K562 (cell line): ENCODE measurements around the gene MYLK2. TPM values are rescaled to one million over a fixed set of nuclear protein-coding genes. Genes with fewer than 3 reads are reported as not detected.

Experiments used
- EHMT2 ChIP-seq: fragments of 450-650 bp; IDR thresholded peaks from 2 replicates; pipeline ENCODE4 v1.6.1; 2018; ENCODE audit warnings: antibody characterized with exemption
- HEY1 ChIP-seq: fragments of 250-450 bp; sonication (Bioruptor Pico); IDR thresholded peaks from 2 replicates; pipeline ENCODE4 v1.5.0; 2020; ENCODE audit warnings: mild to moderate bottlenecking, moderate library complexity, borderline replicate concordance
- HMGN3 ChIP-seq: IDR thresholded peaks from 2 replicates; pipeline ENCODE4 v1.6.1; 2011; ENCODE audit warnings: borderline replicate concordance, low read depth, mild to moderate bottlenecking, mixed read lengths, low read length; ENCODE audit not compliant: insufficient read length; ENCODE audit errors: extremely low read depth
- IRF2 ChIP-seq: sonication (generic); formaldehyde crosslinking; IDR thresholded peaks from 2 replicates; pipeline ENCODE4 v1.8.1; 2022; ENCODE audit warnings: mild to moderate bottlenecking, missing genetic modification reagents
- POLR2B ChIP-seq: fragments of 450-650 bp; IDR thresholded peaks from 2 replicates; pipeline ENCODE4 v1.6.1; 2018; ENCODE audit warnings: low read depth; ENCODE audit not compliant: partially characterized antibody
- POLR3A ChIP-seq: IDR thresholded peaks from 2 replicates; pipeline ENCODE4 v1.6.1; 2011; ENCODE audit warnings: borderline replicate concordance, mild to moderate bottlenecking, moderate library complexity; ENCODE audit not compliant: insufficient read length, insufficient read depth; ENCODE audit errors: extremely low read depth
- SREBF1 ChIP-seq: fragments of 150-350 bp; IDR thresholded peaks from 2 replicates; pipeline ENCODE4 v1.6.1; 2014; ENCODE audit warnings: antibody characterized with exemption, low read depth, low read length, borderline replicate concordance
- TCFL5 ChIP-seq: fragments of 250-450 bp; sonication (Bioruptor Pico); conservative IDR thresholded peaks from 2 replicates; pipeline ENCODE4 v1.6.1; 2021; ENCODE audit warnings: mild to moderate bottlenecking, moderate library complexity, matching md5 sums
- TOE1 ChIP-seq, 2 experiments: fragments of 450-650 bp in 1 of 2; sonication (generic) in 1 of 2; formaldehyde crosslinking in 1 of 2; IDR thresholded peaks; 2 replicates each; pipeline versions ENCODE4 v1.7.1 to v1.8.0; 2016 to 2022; ENCODE audit warnings: borderline replicate concordance in 2 of 2, mild to moderate bottlenecking in 2 of 2, antibody characterized with exemption in 1 of 2, inconsistent platforms in 1 of 2, low read depth in 1 of 2, missing genetic modification reagents in 1 of 2, moderate library complexity in 1 of 2
- polyA plus RNA-seq, 8 experiments: library from polyadenylated mRNA; depleted of rRNA in 4 of 8; stranded (reverse) in 5 of 8; unstranded in 3 of 8; fragments of >200 nt; fragmentation: Nextera tagmentation in 2 of 8; fragmentation: Illumina TruSeq in 1 of 8; extraction: Ambion mirVana in 2 of 8; extraction: Trizol in 1 of 8; gene quantifications; 2 replicates each; pipeline versions ENCODE4 v1.2.1 to v1.2.3, GENCODE V29; 2011 to 2014; ENCODE audit warnings: inconsistent platforms in 1 of 8, missing spikeins in 1 of 8
- total RNA-seq, 7 experiments: library from RNA; depleted of rRNA in 6 of 7; stranded (reverse); fragments of >200 nt in 6 of 7; fragmentation: Illumina TruSeq in 2 of 7; extraction: Trizol in 2 of 7; gene quantifications; 2 replicates each; pipeline versions ENCODE4 v1.2.1 to v1.2.3, GENCODE V29; 2011 to 2021; ENCODE audit warnings: low replicate concordance in 1 of 7
- TF ChIP-seq, protein P1 (sequence below): IDR thresholded peaks from 2 replicates; pipeline ENCODE4 v1.6.1; 2012; ENCODE audit warnings: low read depth, low read length, improper control_type of control experiment, borderline replicate concordance
- TF ChIP-seq, protein P2 (sequence below): IDR thresholded peaks from 2 replicates; pipeline ENCODE4 v1.6.1; 2016; ENCODE audit warnings: missing genetic modification characterization, missing compliant biosample characterization
- TF ChIP-seq, protein P3 (sequence below), 3 experiments: IDR thresholded peaks in 2 of 3; conservative IDR thresholded peaks in 1 of 3; 2 replicates each; pipeline ENCODE4 v1.5.1; 2011 to 2012; ENCODE audit warnings: low read length in 3 of 3, mild to moderate bottlenecking in 3 of 3, control low read depth in 2 of 3, improper control_type of control experiment in 1 of 3, inconsistent platforms in 1 of 3, low read depth in 1 of 3, mixed read lengths in 1 of 3, moderate library complexity in 1 of 3; ENCODE audit not compliant: insufficient read depth in 2 of 3
- TF ChIP-seq, protein P4 (sequence below): fragments of 250-450 bp; sonication (Bioruptor Pico); IDR thresholded peaks from 2 replicates; pipeline ENCODE4 v1.8.0; 2022; ENCODE audit warnings: moderate library complexity, mild to moderate bottlenecking, inconsistent platforms
- TF ChIP-seq, protein P5 (sequence below), 2 experiments: fragments of 200-800 bp in 1 of 2; sonication (Bioruptor generic) in 1 of 2; sonication (generic) in 1 of 2; formaldehyde crosslinking in 1 of 2; IDR thresholded peaks in 1 of 2; conservative IDR thresholded peaks in 1 of 2; 2 replicates each; pipeline versions ENCODE4 v1.5.0 to v1.6.1; 2016 to 2020; ENCODE audit warnings: missing compliant biosample characterization in 1 of 2, missing genetic modification characterization in 1 of 2, missing genetic modification reagents in 1 of 2

Gene MYLK2
- total and polyA plus RNA-seq, 9 of the 15 experiments (the other 6 are each of a cell fraction or from before 2014, with no cell fraction given): 0.07 to 0.53 (median 0.18) TPM; not detected in 2

DNA sequence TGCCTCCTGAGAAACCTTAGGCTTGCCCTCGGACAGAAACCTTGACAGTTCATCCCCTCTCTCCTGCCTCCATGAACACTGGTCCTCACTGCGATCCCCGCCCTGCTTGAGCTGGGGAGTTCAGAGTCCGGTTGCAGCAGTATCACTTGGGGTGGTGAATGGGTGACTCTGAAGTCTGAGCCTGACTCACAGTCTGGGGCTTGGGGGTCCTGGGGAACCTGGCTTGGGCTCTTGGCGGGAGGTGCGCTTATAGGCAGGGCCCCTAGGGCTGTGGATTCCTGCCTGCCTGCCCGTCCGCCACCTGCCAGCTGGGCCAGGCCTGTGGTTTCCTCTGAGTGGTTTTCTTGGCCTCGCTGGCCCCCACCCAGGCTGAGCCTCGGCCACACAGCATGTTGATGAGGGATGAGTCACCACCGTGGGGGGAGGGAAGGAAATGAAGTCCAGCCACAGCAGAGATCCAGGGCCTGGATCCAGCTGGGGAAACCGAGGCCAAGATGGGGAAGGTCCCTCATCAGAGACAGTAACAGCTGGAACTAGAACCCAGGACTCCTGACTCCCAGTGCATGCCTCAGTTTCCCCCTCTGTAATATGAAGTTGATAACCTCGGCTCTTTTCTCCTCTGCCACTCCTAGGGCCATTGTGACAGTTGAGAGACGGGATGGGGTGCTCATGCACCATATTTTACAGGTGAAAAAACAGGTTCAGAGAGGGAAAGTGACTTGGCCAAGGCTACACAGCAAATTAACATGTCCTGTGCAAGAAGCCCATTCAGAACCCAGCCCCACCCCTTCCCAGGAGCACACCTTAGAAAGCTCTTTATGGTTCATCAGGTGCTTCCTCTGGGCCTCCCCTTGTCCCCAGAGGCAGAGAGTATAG lies 17.1 kb downstream of the MYLK2 start (continued):
- TF ChIP-seq, protein P1, sequence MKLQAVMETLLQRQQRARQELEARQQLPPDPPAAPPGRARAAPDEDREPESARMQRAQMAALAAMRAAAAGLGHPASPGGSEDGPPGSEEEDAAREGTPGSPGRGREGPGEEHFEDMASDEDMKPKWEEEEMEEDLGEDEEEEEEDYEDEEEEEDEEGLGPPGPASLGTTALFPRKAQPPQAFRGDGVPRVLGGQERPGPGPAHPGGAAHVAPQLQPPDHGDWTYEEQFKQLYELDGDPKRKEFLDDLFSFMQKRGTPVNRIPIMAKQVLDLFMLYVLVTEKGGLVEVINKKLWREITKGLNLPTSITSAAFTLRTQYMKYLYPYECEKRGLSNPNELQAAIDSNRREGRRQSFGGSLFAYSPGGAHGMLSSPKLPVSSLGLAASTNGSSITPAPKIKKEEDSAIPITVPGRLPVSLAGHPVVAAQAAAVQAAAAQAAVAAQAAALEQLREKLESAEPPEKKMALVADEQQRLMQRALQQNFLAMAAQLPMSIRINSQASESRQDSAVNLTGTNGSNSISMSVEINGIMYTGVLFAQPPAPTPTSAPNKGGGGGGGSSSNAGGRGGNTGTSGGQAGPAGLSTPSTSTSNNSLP: no peak
- no peak for TF ChIP-seq SREBF1
- TF ChIP-seq, protein P2, sequence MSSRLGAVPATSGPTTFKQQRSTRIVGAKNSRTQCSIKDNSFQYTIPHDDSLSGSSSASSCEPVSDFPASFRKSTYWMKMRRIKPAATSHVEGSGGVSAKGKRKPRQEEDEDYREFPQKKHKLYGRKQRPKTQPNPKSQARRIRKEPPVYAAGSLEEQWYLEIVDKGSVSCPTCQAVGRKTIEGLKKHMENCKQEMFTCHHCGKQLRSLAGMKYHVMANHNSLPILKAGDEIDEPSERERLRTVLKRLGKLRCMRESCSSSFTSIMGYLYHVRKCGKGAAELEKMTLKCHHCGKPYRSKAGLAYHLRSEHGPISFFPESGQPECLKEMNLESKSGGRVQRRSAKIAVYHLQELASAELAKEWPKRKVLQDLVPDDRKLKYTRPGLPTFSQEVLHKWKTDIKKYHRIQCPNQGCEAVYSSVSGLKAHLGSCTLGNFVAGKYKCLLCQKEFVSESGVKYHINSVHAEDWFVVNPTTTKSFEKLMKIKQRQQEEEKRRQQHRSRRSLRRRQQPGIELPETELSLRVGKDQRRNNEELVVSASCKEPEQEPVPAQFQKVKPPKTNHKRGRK (tag): no peak
- TF ChIP-seq POLR2B: no peak
- no peak for TF ChIP-seq HEY1 (CRISPR knock-in tag)
- TF ChIP-seq IRF2 (CRISPR knock-in tag): no peak
- TF ChIP-seq, protein P3, sequence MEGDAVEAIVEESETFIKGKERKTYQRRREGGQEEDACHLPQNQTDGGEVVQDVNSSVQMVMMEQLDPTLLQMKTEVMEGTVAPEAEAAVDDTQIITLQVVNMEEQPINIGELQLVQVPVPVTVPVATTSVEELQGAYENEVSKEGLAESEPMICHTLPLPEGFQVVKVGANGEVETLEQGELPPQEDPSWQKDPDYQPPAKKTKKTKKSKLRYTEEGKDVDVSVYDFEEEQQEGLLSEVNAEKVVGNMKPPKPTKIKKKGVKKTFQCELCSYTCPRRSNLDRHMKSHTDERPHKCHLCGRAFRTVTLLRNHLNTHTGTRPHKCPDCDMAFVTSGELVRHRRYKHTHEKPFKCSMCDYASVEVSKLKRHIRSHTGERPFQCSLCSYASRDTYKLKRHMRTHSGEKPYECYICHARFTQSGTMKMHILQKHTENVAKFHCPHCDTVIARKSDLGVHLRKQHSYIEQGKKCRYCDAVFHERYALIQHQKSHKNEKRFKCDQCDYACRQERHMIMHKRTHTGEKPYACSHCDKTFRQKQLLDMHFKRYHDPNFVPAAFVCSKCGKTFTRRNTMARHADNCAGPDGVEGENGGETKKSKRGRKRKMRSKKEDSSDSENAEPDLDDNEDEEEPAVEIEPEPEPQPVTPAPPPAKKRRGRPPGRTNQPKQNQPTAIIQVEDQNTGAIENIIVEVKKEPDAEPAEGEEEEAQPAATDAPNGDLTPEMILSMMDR (IDR thresholded peaks at IDR 0.05 in 2 of 3, conservative IDR thresholded peaks at IDR 0.05 in 1 of 3; ENCODE audit: insufficient read depth in 2 of 3, low read depth in 1 of 3, low read length in 3 of 3): no peak
- TF ChIP-seq TCFL5 (CRISPR knock-in tag): no peak
- TF ChIP-seq TOE1 (IDR thresholded peaks at IDR 0.05; ENCODE audit: borderline replicate concordance): no peak
- TF ChIP-seq TOE1 (CRISPR knock-in tag; IDR thresholded peaks at IDR 0.05; ENCODE audit: borderline replicate concordance, low read depth): no peak
- TF ChIP-seq, protein P4, sequence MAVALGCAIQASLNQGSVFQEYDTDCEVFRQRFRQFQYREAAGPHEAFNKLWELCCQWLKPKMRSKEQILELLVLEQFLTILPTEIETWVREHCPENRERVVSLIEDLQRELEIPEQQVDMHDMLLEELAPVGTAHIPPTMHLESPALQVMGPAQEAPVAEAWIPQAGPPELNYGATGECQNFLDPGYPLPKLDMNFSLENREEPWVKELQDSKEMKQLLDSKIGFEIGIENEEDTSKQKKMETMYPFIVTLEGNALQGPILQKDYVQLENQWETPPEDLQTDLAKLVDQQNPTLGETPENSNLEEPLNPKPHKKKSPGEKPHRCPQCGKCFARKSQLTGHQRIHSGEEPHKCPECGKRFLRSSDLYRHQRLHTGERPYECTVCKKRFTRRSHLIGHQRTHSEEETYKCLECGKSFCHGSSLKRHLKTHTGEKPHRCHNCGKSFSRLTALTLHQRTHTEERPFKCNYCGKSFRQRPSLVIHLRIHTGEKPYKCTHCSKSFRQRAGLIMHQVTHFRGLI: no peak
- no peak for TF ChIP-seq POLR3A
- peak; percentile 38 for TF ChIP-seq HMGN3
- 0 out of 2 replicates have a peak, but pooled peaks have one; percentile 25 for TF ChIP-seq EHMT2
- TF ChIP-seq, protein P5, sequence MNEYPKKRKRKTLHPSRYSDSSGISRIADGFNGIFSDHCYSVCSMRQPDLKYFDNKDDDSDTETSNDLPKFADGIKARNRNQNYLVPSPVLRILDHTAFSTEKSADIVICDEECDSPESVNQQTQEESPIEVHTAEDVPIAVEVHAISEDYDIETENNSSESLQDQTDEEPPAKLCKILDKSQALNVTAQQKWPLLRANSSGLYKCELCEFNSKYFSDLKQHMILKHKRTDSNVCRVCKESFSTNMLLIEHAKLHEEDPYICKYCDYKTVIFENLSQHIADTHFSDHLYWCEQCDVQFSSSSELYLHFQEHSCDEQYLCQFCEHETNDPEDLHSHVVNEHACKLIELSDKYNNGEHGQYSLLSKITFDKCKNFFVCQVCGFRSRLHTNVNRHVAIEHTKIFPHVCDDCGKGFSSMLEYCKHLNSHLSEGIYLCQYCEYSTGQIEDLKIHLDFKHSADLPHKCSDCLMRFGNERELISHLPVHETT (CRISPR knock-in tag; conservative IDR thresholded peaks at IDR 0.05 in 1 of 2, IDR thresholded peaks at IDR 0.05 in 1 of 2): no peak
